ENCODE data around the gene PQBP1.

DNA sequence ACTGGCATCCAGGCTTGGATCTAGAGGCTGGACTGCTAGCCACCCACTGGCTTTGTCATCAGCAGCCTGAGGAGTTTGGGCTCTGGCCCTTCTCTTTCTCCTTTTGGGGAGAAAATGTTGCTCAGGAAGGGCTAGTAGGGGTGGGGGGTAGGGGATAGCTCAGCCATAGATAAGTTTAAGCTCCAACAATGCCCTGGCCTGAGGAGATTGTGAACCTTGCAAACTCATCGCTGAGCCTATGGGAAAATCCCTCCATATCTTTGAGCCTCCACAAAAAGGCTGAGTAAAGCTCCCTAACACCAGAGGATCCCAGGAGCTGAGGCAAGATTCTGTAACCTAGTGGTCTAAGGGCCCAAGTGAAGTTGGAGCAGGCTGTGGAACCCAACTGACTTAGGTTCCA, 50.9 kb downstream of the PQBP1 start:
- no peak for TF ChIP-seq CTCF (IDR thresholded peaks at IDR 0.05)
- no peak for TF ChIP-seq POLR2A (IDR thresholded peaks at IDR 0.05)

Data from uterus (tissue), 2 donors.